Measurements from ENCODE around the gene DPP6. TPM values are rescaled to one million over a fixed set of nuclear protein-coding genes. Genes with fewer than 3 reads are reported as not detected.

Gene DPP6
- total RNA-seq, 1 experiment from 2014 or later = not detected

- no peak for DNase-seq (ENCODE audit: low read depth, low spot score)
- Histone ChIP-seq H3K4me3 (ENCODE audit: low read depth in 2 of 2, low read length in 2 of 2) (no peak overlapping the region), H3K27me3 (ENCODE audit: control insufficient read depth, insufficient read depth, low read length) (no peaks in the 10 kb centered on the region), H3K4me1 (ENCODE audit: control insufficient read depth, insufficient read depth, low read length) (no peaks in the 10 kb centered on the region), H3K27ac (ENCODE audit: low read length) (no peak overlapping the region), H3K36me3 (ENCODE audit: control insufficient read depth, insufficient read depth, low read length) (no peaks in the 10 kb centered on the region), H3K9me3 (ENCODE audit: control insufficient read depth, insufficient read depth, low read depth, low read length) (no peaks in the 10 kb centered on the region)
- TF ChIP-seq TCF7L2 (IDR thresholded peaks at IDR 0.05; ENCODE audit: low read depth, low read length) = no peak
- TF ChIP-seq POLR2AphosphoS5 (IDR thresholded peaks at IDR 0.05; ENCODE audit: low read depth, low read length) = no peak
- no peak for TF ChIP-seq REST (IDR thresholded peaks at IDR 0.05; ENCODE audit: insufficient read depth in 1 of 2, low read depth in 2 of 2, low read length in 1 of 2)
- TF ChIP-seq CTCF (IDR thresholded peaks at IDR 0.05) = no peak
- no peak for TF ChIP-seq SIN3A (IDR thresholded peaks at IDR 0.05; ENCODE audit: borderline replicate concordance, insufficient read depth, low read depth, low read length)
- intact Hi-C loops (cut with micrococcal nuclease; ENCODE audit: unreplicated experiment) = no loop called here
- BruUV-seq (replicated peaks) = no TSS peak
- ATAC-seq = no peak
- ChIA-PET POLR2A (no interaction called here), CTCF (no interaction called here)
- in situ Hi-C loops (cut with HindIII; ENCODE audit: low pct_unique_long_range_greater_than_20kb, low sequenced_read_pairs) = no loop called here
Observed at GRCh38 chr7:154898973-154899855, 847.0 kb downstream of the DPP6 start.

GRCh38 chr7:154899862-154900261 lies 847.7 kb downstream of the DPP6 start:
- ChIA-PET CTCF (no interaction called here), POLR2A (no interaction called here)
- Histone ChIP-seq H3K4me3 (ENCODE audit: low read depth in 2 of 2, low read length in 2 of 2) (no peak overlapping the region), H3K27ac (ENCODE audit: low read length) (no peak overlapping the region), H3K4me1 (ENCODE audit: control insufficient read depth, insufficient read depth, low read length) (no peaks in the 10 kb centered on the region), H3K9me3 (ENCODE audit: control insufficient read depth, insufficient read depth, low read depth, low read length) (no peaks in the 10 kb centered on the region), H3K36me3 (ENCODE audit: control insufficient read depth, insufficient read depth, low read length) (no peaks in the 10 kb centered on the region), H3K27me3 (ENCODE audit: control insufficient read depth, insufficient read depth, low read length) (no peaks in the 10 kb centered on the region)
- ATAC-seq (no peak), DNase-seq (ENCODE audit: low read depth, low spot score) (no peak)
- TF ChIP-seq TCF7L2 (IDR thresholded peaks at IDR 0.05; ENCODE audit: low read depth, low read length) (no peak), SIN3A (IDR thresholded peaks at IDR 0.05; ENCODE audit: borderline replicate concordance, insufficient read depth, low read depth, low read length) (no peak), REST (IDR thresholded peaks at IDR 0.05; ENCODE audit: insufficient read depth in 1 of 2, low read depth in 2 of 2, low read length in 1 of 2) (no peak), POLR2AphosphoS5 (IDR thresholded peaks at IDR 0.05; ENCODE audit: low read depth, low read length) (no peak), CTCF (IDR thresholded peaks at IDR 0.05) (no peak)
- in situ Hi-C loops (cut with HindIII; ENCODE audit: low pct_unique_long_range_greater_than_20kb, low sequenced_read_pairs) = no loop called here
- intact Hi-C loops (cut with micrococcal nuclease; ENCODE audit: unreplicated experiment) = no loop called here
- no TSS peak for BruUV-seq (replicated peaks)

All from Panc1 (cell line).